GM12878 (cell line): ENCODE data around the gene TMPRSS7. TPM values are rescaled to one million over a fixed set of nuclear protein-coding genes. Genes with fewer than 3 reads are reported as not detected.
A peak's percentile ranks its signal among the peaks of the same experiment; 100 is the strongest.

ENCODE experiments used
- ATAC-seq: fragments of 200-7000 bp; cut with Tn5 transposase; 3 replicates; pipeline ENCODE4 v1.9.1; 2020; ENCODE audit warnings: mild to moderate bottlenecking, moderate library complexity
- BruUV-seq: library from RNA; stranded (reverse); fragments of 400-500 nt; replicated peaks from 2 replicates; lab custom pipeline; 2021; lab: Mats Ljungman, UMichigan
- CTCF ChIA-PET: fragments of 300-600 bp; sonication (Branson Sonifier 250); formaldehyde crosslinking; extraction: SDS; loops from one replicate; lab custom pipeline; 2021; ENCODE audit warnings: inconsistent platforms; lab: Yijun Ruan, JAX
- POLR2A ChIA-PET: fragments of 350-600 bp; formaldehyde crosslinking; extraction: SDS; loops from one replicate; lab custom pipeline; 2021; ENCODE audit warnings: inconsistent platforms; lab: Charles Lee
- RAD21 ChIA-PET: fragments of 300-600 bp; sonication (Branson Sonifier 250); formaldehyde crosslinking; loops from one replicate; lab custom pipeline; 2023; ENCODE audit warnings: antibody characterized with exemption; ENCODE audit not compliant: unreplicated experiment; lab: Charles Lee
- SMC1A ChIA-PET: fragments of 300-600 bp; sonication (Branson Sonifier 250); formaldehyde crosslinking; loops from one replicate; lab custom pipeline; 2023; ENCODE audit not compliant: unreplicated experiment, uncharacterized antibody; lab: Charles Lee
- DNase-seq: peaks from one replicate; pipeline ENCODE4 v3.0.0-alpha.2; 2011; ENCODE audit warnings: low read depth, low spot score
- FAIRE-seq: peaks from 3 replicates; lab custom pipeline; 2011; peaks lifted over from hg19 to GRCh38; lab: Jason Lieb, UNC
- H2AFZ ChIP-seq: 2 replicates; pipeline ENCODE4 v1.6.0; 2011; ENCODE audit warnings: low read depth, low read length, control low read depth; ENCODE audit not compliant: control insufficient read depth
- H3K27ac ChIP-seq: 2 replicates; pipeline ENCODE4 v1.5.1; 2011; ENCODE audit warnings: control low read depth; ENCODE audit not compliant: control insufficient read depth, insufficient read depth
- H3K27me3 ChIP-seq, 2 experiments: replicated peaks in 1 of 2; 2 replicates each; pipeline versions ENCODE4 v1.6.0 to v1.6.1; 2011; ENCODE audit warnings: low read length in 1 of 2; ENCODE audit not compliant: control insufficient read depth in 2 of 2, insufficient read depth in 2 of 2
- H3K36me3 ChIP-seq, 2 experiments: 2 replicates each; pipeline ENCODE4 v1.5.1; 2011; ENCODE audit warnings: low read length in 1 of 2; ENCODE audit not compliant: control insufficient read depth in 2 of 2, insufficient read depth in 2 of 2
- H3K4me1 ChIP-seq: 2 replicates; pipeline ENCODE4 v1.6.1; 2011; ENCODE audit warnings: mild to moderate bottlenecking, low read length, moderate library complexity, mixed read lengths; ENCODE audit not compliant: control insufficient read depth, insufficient read depth
- H3K4me2 ChIP-seq: 2 replicates; pipeline ENCODE4 v1.6.0; 2011; ENCODE audit warnings: control low read depth; ENCODE audit not compliant: control insufficient read depth, insufficient read depth
- H3K4me3 ChIP-seq: fragments of 200-600 bp; sonication (generic); 2 replicates; pipeline ENCODE4 v1.5.1; 2016
- H3K79me2 ChIP-seq: 2 replicates; pipeline ENCODE4 v1.6.0; 2011; ENCODE audit warnings: low read length; ENCODE audit not compliant: control insufficient read depth, insufficient read depth
- H3K9ac ChIP-seq: 2 replicates; pipeline ENCODE4 v1.8.0; 2011; ENCODE audit warnings: low read length, control low read depth, mixed read lengths; ENCODE audit not compliant: control insufficient read depth, insufficient read depth
- H3K9me3 ChIP-seq: replicated peaks from 3 replicates; pipeline ENCODE4 v1.5.1; 2011; ENCODE audit warnings: mild to moderate bottlenecking, low read length; ENCODE audit not compliant: control insufficient read depth, insufficient read depth
- H4K20me1 ChIP-seq: 2 replicates; pipeline ENCODE4 v1.6.0; 2011; ENCODE audit not compliant: control insufficient read depth, insufficient read depth
- ATF7 ChIP-seq: fragments of 450-650 bp; IDR thresholded peaks from 2 replicates; pipeline ENCODE4 v1.6.1; 2016; ENCODE audit warnings: low read depth, mild to moderate bottlenecking
- BHLHE40 ChIP-seq, 2 experiments: fragments of 450-650 bp in 1 of 2; IDR thresholded peaks; 2 replicates each; pipeline ENCODE4 v1.6.1; 2011 to 2017; ENCODE audit warnings: low read depth in 2 of 2, borderline replicate concordance in 1 of 2, improper control_type of control experiment in 1 of 2, low read length in 1 of 2, mild to moderate bottlenecking in 1 of 2
- E2F4 ChIP-seq: IDR thresholded peaks from 2 replicates; pipeline ENCODE4 v1.6.1; 2012; ENCODE audit warnings: low read depth, low read length, improper control_type of control experiment
- NR2C1 ChIP-seq: fragments of 450-650 bp; IDR thresholded peaks from 2 replicates; pipeline ENCODE4 v1.6.1; 2017; ENCODE audit warnings: antibody characterized with exemption, mild to moderate bottlenecking, moderate library complexity
- NR2F1 ChIP-seq: fragments of 450-650 bp; conservative IDR thresholded peaks from 2 replicates; pipeline ENCODE4 v1.6.1; 2017; ENCODE audit warnings: mild to moderate bottlenecking
- WGBS: methylation state at CpG from one replicate; pipeline ENCODE4 v1.1.6; 2016; ENCODE audit warnings: low lambda C conversion rate; ENCODE audit not compliant: insufficient replicate concordance, insufficient coverage; ENCODE audit errors: missing lambda C conversion rate; 5-methylcytosine and 5-hydroxymethylcytosine counted together
- in situ Hi-C: fragments of 300-500 bp; cut with MboI; formaldehyde crosslinking; loops from 9 replicates; pipeline ENCODE4 v1.14.3; 2018; ENCODE audit warnings: mixed read lengths
- intact Hi-C: fragments of 100-400 bp; cut with micrococcal nuclease; formaldehyde crosslinking; loops from one replicate; pipeline ENCODE4 v1.14.2; 2022; ENCODE audit not compliant: unreplicated experiment
- polyA plus RNA-seq, 11 experiments: library from polyadenylated mRNA; depleted of rRNA in 4 of 11; unstranded in 6 of 11; stranded (reverse) in 5 of 11; fragments of >200 nt; fragmentation: Nextera tagmentation in 4 of 11; fragmentation: Illumina TruSeq in 1 of 11; extraction: Ambion mirVana in 4 of 11; extraction: Trizol in 1 of 11; gene quantifications; 1 replicate in 1 of 11; 2 replicates in 10 of 11; pipeline versions ENCODE4 v1.2.1 to v1.2.3, GENCODE V29; 2011 to 2016; ENCODE audit warnings: inconsistent platforms in 2 of 11, missing spikeins in 2 of 11, low read depth in 1 of 11
- total RNA-seq, 4 experiments: library from RNA; depleted of rRNA in 3 of 4; stranded (reverse); fragments of >200 nt in 3 of 4; fragmentation: Illumina TruSeq in 1 of 4; extraction: Trizol in 1 of 4; gene quantifications; 2 replicates each; pipeline versions ENCODE4 v1.2.1 to v1.2.3, GENCODE V29; 2013 to 2021
- TF ChIP-seq, protein P1 (sequence below): fragments of 450-650 bp; IDR thresholded peaks from 2 replicates; pipeline ENCODE4 v1.6.1; 2017; ENCODE audit warnings: mild to moderate bottlenecking

The TMPRSS7 gene
- total and polyA plus RNA-seq, 10 of the 15 experiments (the other 5 are each of a cell fraction or from before 2014, with no cell fraction given) = 0.03 TPM; not detected in 9

DNA sequence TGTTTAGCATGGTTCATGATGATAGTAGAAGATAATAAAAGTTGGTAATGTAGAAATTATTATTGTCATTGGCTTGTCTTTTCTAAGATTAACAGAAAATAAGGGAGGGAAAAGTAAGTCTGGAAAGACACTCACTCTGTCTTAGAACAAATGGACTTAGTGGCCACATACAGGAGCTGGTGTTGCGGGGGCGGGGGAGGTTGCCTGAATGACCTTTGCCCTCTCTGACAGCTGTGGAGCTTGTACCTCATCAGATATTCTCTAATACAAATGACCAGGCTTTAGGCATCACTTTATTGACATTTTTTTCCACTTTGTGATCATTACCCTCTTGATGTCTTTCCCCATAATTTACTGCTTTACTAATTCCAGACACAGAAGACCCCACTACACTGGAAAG is 29.9 kb upstream of the TMPRSS7 start:
- 9% methylated on average over 2 of the region's 2 CpGs for WGBS
- DNase-seq (no peak), FAIRE-seq (no peak), ATAC-seq (peak; percentile 39; the same call in 1 of the 3 replicates)
- H3K4me2 ChIP-seq = no peak overlapping the region
- no peaks in the 10 kb centered on the region for H3K9me3 ChIP-seq
- H3K4me3 ChIP-seq = no peak overlapping the region
- in situ Hi-C loops = no loop called here
- H3K79me2 ChIP-seq = no peaks in the 10 kb centered on the region
- no peaks in the 10 kb centered on the region; a peak in 1 of 4 replicates for H3K27me3 ChIP-seq
- peak; percentile 78; the same call in 1 of the 2 replicates for TF ChIP-seq NR2C1
- no peak for TF ChIP-seq BHLHE40 (IDR thresholded peaks at IDR 0.05; ENCODE audit: borderline replicate concordance in 1 of 2, low read depth in 2 of 2, low read length in 1 of 2)
- peak; percentile 83 for TF ChIP-seq NR2F1
- no peak overlapping the region for H3K9ac ChIP-seq
- no TSS peak for BruUV-seq
- POLR2A ChIA-PET = interaction anchor here (1.2 to 2.7 kb wide), 3 partner anchors 8 to 25 kb away, joined by 5 to 8 read pairs (median 8); partner anchors contain the start of gene ABHD10
- H3K36me3 ChIP-seq = no peaks in the 10 kb centered on the region
- no peak overlapping the region for H3K27ac ChIP-seq
- intact Hi-C loops = no loop called here
- no peak overlapping the region for H2AFZ ChIP-seq
- H3K4me1 ChIP-seq = no peaks in the 10 kb centered on the region
- SMC1A ChIA-PET = interaction anchor here (1.0 to 21.1 kb wide), 4 partner anchors 9 to 25 kb away, joined by 4 to 417 read pairs (median 40); partner anchors contain the start of gene ABHD10
- RAD21 ChIA-PET = interaction anchor here (0.9 to 3.7 kb wide), 6 partner anchors 9 to 287 kb away, joined by 3 to 36 read pairs (median 6); no protein-coding TSS in a partner anchor
- no peaks in the 10 kb centered on the region for H4K20me1 ChIP-seq
- CTCF ChIA-PET = interaction anchor here (1.1 to 10.0 kb wide), 7 partner anchors 8 to 336 kb away, joined by 3 to 102 read pairs (median 7); no protein-coding TSS in a partner anchor

GRCh38 chr3:112005091-112005672 is 29.4 kb upstream of the TMPRSS7 start:
- RAD21 ChIA-PET = interaction anchor here (0.9 to 3.7 kb wide), 5 partner anchors 8 to 288 kb away, joined by 4 to 36 read pairs (median 6); no protein-coding TSS in a partner anchor
- Histone ChIP-seq H3K4me1 (no peaks in the 10 kb centered on the region), H3K79me2 (no peaks in the 10 kb centered on the region), H3K27me3 (no peaks in the 10 kb centered on the region; a peak in 1 of 4 replicates), H3K27ac (no peak overlapping the region), H3K36me3 (no peaks in the 10 kb centered on the region), H3K9me3 (no peaks in the 10 kb centered on the region), H3K4me2 (no peak overlapping the region), H3K9ac (no peak overlapping the region), H4K20me1 (no peaks in the 10 kb centered on the region), H2AFZ (no peak overlapping the region), H3K4me3 (no peak overlapping the region)
- intact Hi-C loops (no loop called here), in situ Hi-C loops (no loop called here)
- no TSS peak for BruUV-seq
- POLR2A ChIA-PET = interaction anchor here (0.5 to 2.7 kb wide), 3 partner anchors 8 to 85 kb away, joined by 6 to 8 read pairs (median 8); partner anchors contain the start of gene ABHD10
- TF ChIP-seq, protein P1, sequence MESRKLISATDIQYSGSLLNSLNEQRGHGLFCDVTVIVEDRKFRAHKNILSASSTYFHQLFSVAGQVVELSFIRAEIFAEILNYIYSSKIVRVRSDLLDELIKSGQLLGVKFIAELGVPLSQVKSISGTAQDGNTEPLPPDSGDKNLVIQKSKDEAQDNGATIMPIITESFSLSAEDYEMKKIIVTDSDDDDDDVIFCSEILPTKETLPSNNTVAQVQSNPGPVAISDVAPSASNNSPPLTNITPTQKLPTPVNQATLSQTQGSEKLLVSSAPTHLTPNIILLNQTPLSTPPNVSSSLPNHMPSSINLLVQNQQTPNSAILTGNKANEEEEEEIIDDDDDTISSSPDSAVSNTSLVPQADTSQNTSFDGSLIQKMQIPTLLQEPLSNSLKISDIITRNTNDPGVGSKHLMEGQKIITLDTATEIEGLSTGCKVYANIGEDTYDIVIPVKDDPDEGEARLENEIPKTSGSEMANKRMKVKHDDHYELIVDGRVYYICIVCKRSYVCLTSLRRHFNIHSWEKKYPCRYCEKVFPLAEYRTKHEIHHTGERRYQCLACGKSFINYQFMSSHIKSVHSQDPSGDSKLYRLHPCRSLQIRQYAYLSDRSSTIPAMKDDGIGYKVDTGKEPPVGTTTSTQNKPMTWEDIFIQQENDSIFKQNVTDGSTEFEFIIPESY = no peak
- TF ChIP-seq ATF7 (0 out of 2 replicates have a peak, but pooled peaks have one; percentile 32), E2F4 (no peak)
- DNase-seq (no peak), ATAC-seq (peak; percentile 61), FAIRE-seq (no peak)
- CTCF ChIA-PET = interaction anchor here (1.5 to 10.0 kb wide), 5 partner anchors 8 to 38 kb away, joined by 5 to 102 read pairs (median 26); no protein-coding TSS in a partner anchor
- SMC1A ChIA-PET = interaction anchor here (1.0 to 21.1 kb wide), 4 partner anchors 8 to 26 kb away, joined by 4 to 417 read pairs (median 40); partner anchors contain the start of gene ABHD10
- WGBS = 16% methylated on average over 4 of the region's 4 CpGs
